Gastrocnemius medialis (tissue), 4 donors: Measurements from ENCODE around the gene WIZ. TPM values are rescaled to one million over a fixed set of nuclear protein-coding genes. Genes with fewer than 3 reads are reported as not detected.
"Not testable (repeated sequence)": the region's sequence is repeated elsewhere in the genome, so short reads cannot be mapped to it uniquely, and the experiment has no call there.

Source experiments
- ATAC-seq, 2 donors: fragments of 150-250 bp; one replicate each; pipeline ENCODE4 v1.9.1; 2016
- DNase-seq, 2 donors: peaks; one replicate each; pipeline ENCODE4 v3.0.0-alpha.2; 2019
- H3K27ac ChIP-seq, 4 donors: fragments of 200-600 bp; sonication (generic); 1 replicate in 1 of 4; 2 replicates in 3 of 4; pipeline ENCODE4 v1.5.1; 2016 to 2018; ENCODE audit warnings: mild to moderate bottlenecking in 2 of 4, moderate library complexity in 1 of 4
- H3K27me3 ChIP-seq, 3 donors: fragments of 200-600 bp; sonication (generic) in 2 of 3; 1 replicate in 1 of 3; 2 replicates in 2 of 3; pipeline versions ENCODE4 v1.5.1 to v1.6.0; 2016 to 2019; ENCODE audit warnings: mild to moderate bottlenecking in 1 of 3, moderate library complexity in 1 of 3
- H3K36me3 ChIP-seq, 2 donors: fragments of 200-600 bp; sonication (generic) in 1 of 2; one replicate each; pipeline ENCODE4 v1.5.1; 2017 to 2018
- H3K4me1 ChIP-seq, 2 donors: fragments of 200-600 bp; sonication (generic) in 1 of 2; one replicate each; pipeline ENCODE4 v1.5.1; 2016 to 2017; ENCODE audit warnings: mild to moderate bottlenecking in 2 of 2
- H3K4me3 ChIP-seq, 4 donors: fragments of 200-600 bp; sonication (generic) in 3 of 4; 1 replicate in 1 of 4; 2 replicates in 3 of 4; pipeline ENCODE4 v1.5.1; 2016 to 2019; ENCODE audit warnings: mild to moderate bottlenecking in 2 of 4
- H3K9me3 ChIP-seq, 3 donors: fragments of 200-600 bp; sonication (generic) in 2 of 3; 1 replicate in 1 of 3; 2 replicates in 2 of 3; pipeline ENCODE4 v1.5.1; 2016 to 2019
- CTCF ChIP-seq, 5 experiments: fragments of 450-650 bp in 3 of 5; fragments of 200-600 bp in 2 of 5; sonication (generic) in 2 of 5; IDR thresholded peaks in 4 of 5; conservative IDR thresholded peaks in 1 of 5; 1 replicate in 4 of 5; 2 replicates in 1 of 5; pipeline ENCODE4 v1.5.1; 2016 to 2019; ENCODE audit warnings: antibody characterized with exemption in 5 of 5, mild to moderate bottlenecking in 3 of 5, moderate library complexity in 3 of 5
- POLR2A ChIP-seq, 2 donors: fragments of 450-650 bp; IDR thresholded peaks; one replicate each; pipeline ENCODE4 v1.6.1; 2017; ENCODE audit warnings: antibody characterized with exemption in 2 of 2, mild to moderate bottlenecking in 2 of 2, moderate library complexity in 2 of 2
- in situ Hi-C, 4 donors: fragments of 200-750 bp; cut with MboI; loops; one replicate each; pipeline versions ENCODE4 v1.15.0 to v1.8.0; 2017; ENCODE audit warnings: low sequenced_read_pairs in 4 of 4
- intact Hi-C: fragments of 100-400 bp; cut with DNase I; formaldehyde crosslinking; loops from one replicate; pipeline ENCODE4 v1.15.1; 2023; ENCODE audit warnings: low total_unique reads
- total RNA-seq, 4 donors: library from RNA; depleted of rRNA; stranded (reverse); fragments of >200 nt; gene quantifications; one replicate each; pipeline versions ENCODE4 v1.1.0 to v1.2.3, GENCODE V29; 2016

WIZ gene
- total RNA-seq, 4 donors from 2014 or later = 28.0 to 40.6 (median 32.5) TPM

GRCh38 chr19:15417699-15418098 lies 32.1 kb downstream of the WIZ start:
- intact Hi-C loops (loop anchor here (1.0 to 5.0 kb wide), 3 partner anchors 38 to 137 kb away; partner anchors contain the start of genes AKAP8 and BRD4), in situ Hi-C loops (no loop called here)
- TF ChIP-seq POLR2A (IDR thresholded peaks at IDR 0.05) = no peak
- TF ChIP-seq CTCF (IDR thresholded peaks at IDR 0.05 in 4 of 5, conservative IDR thresholded peaks at IDR 0.05 in 1 of 5) = no peak

GRCh38 chr19:15412832-15413231 lies 36.9 kb downstream of the WIZ start:
- H3K27ac ChIP-seq = peak overlapping the region; percentile 91 to 97 (median 96)
- ATAC-seq (peak in 1 of 2 donors; percentile 8), DNase-seq (peak in 1 of 2 donors; percentile 12)
- peaks cover 0 to 13% of the 10 kb centered on the region in 2 donors for H3K36me3 ChIP-seq
- intact Hi-C loops = loop anchor here (2.0 kb wide), 1 partner anchor 32 kb away; no protein-coding TSS in a partner anchor
- no peaks in the 10 kb centered on the region for H3K27me3 ChIP-seq
- no peak for TF ChIP-seq POLR2A (IDR thresholded peaks at IDR 0.05)
- no peak for TF ChIP-seq CTCF (IDR thresholded peaks at IDR 0.05 in 4 of 5, conservative IDR thresholded peaks at IDR 0.05 in 1 of 5)
- peak overlapping the region in 2 of 4 donors; percentile 8 to 10 for H3K4me3 ChIP-seq
- no peaks in the 10 kb centered on the region for H3K9me3 ChIP-seq
- peaks cover 88% of the 10 kb centered on the region in 2 donors for H3K4me1 ChIP-seq
- in situ Hi-C loops = no loop called here

More at GRCh38 chr19:15417699-15418098, 32.1 kb downstream of the WIZ start:
- ATAC-seq (peak in 1 of 2 donors; percentile 8), DNase-seq (peak in 1 of 2 donors; percentile 62)
- Histone ChIP-seq H3K36me3 (peaks cover 0 to 11% of the 10 kb centered on the region in 2 donors), H3K9me3 (no peaks in the 10 kb centered on the region), H3K27ac (peak overlapping the region; percentile 91 to 97 (median 96)), H3K4me3 (peak overlapping the region; percentile 78 to 93 (median 90)), H3K4me1 (peaks cover 65 to 71% of the 10 kb centered on the region in 2 donors), H3K27me3 (no peaks in the 10 kb centered on the region)

- in situ Hi-C loops, H3K27me3 ChIP-seq, H3K4me3 ChIP-seq, H3K9me3 ChIP-seq, intact Hi-C loops: not testable (repeated sequence)
- peak; percentile 58 to 84 for DNase-seq
- ATAC-seq = peak; percentile 34 to 67
- H3K4me1 ChIP-seq = peaks cover 88 to 91% of the 10 kb centered on the region in 2 donors
- H3K27ac ChIP-seq = peak overlapping the region; percentile 91 to 97 (median 96)
- peaks cover 0 to 13% of the 10 kb centered on the region in 2 donors for H3K36me3 ChIP-seq
Measured at GRCh38 chr19:15411351-15411750, 38.4 kb downstream of the WIZ start.

GRCh38 chr19:15404780-15405211 lies 45.0 kb downstream of the WIZ start:
- H3K36me3 ChIP-seq = peaks cover 0 to 20% of the 10 kb centered on the region in 2 donors
- intact Hi-C loops = no loop called here
- in situ Hi-C loops = no loop called here

More at GRCh38 chr19:15404780-15405211, 45.0 kb downstream of the WIZ start:
- no peaks in the 10 kb centered on the region for H3K9me3 ChIP-seq
- no peaks in the 10 kb centered on the region for H3K27me3 ChIP-seq
- H3K27ac ChIP-seq = peak overlapping the region; percentile 73 to 96 (median 88)
- no peak overlapping the region for H3K4me3 ChIP-seq
- peak in 1 of 2 donors; percentile 4 for ATAC-seq
- peaks cover 84 to 89% of the 10 kb centered on the region in 2 donors for H3K4me1 ChIP-seq
- TF ChIP-seq CTCF (IDR thresholded peaks at IDR 0.05 in 4 of 5, conservative IDR thresholded peaks at IDR 0.05 in 1 of 5) (no peak), POLR2A (IDR thresholded peaks at IDR 0.05) (no peak)
- DNase-seq = no peak
